ENCODE data around the gene SLC28A1.

SLC28A1 gene

DNA sequence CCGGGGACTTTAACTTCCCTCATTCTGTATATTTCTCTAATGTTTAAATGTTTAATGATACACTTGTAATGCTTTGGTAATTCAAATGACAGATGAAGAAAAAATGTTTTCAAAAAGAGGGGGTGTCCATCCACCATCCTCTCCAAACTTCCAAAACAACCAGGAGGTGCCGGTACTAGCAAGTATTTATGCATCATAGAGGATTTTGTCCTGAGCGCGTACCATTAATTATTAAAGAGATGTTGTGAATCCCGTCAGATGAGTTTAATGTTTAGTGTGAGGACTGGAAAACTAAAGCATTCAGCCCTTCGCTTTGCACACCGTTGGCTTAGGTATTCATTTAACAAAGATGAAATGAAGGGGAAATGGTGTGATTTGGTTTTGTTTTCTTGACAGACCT, 1.3 kb downstream of the SLC28A1 start:
- DNase-seq (ENCODE audit: low read depth in 2 of 3, low spot score in 1 of 3): no peak

DNA sequence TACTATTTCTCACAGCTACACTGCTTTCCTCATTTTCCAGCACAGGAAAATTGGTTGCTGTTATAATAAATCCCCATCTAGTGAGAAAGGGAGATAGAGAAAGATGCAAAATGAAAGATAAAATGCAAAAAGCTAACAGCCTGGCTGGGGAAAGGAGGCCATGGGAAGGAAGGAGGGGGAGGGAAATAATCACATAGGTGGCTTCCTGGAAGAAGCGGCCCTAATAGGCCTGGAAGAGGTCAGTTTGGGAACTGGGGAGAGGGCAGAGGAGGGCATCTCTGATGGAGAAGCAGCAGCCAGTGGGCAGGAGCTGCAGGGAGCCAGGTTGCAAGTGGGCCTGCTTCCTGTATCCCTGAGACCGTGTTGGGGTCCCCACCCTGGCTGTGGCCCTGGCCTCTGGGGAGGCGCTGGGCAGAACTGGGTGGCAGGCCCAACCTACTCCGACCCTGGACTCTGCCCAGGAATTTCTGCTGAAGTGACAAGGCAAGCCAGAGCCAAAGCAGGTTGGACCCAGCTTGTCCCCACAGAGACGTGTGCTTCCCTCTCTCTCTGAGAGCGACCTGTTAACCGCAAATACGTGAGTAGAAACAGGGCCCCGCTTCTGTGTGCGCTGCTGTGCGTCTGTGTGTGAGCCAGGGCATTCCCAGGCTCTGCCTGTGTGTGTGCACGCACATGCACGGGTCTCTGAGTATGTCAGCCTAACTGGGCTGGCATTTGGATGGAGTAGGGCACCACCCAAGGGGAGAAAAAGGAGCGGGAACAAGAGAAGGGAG, 1.9 kb downstream of the SLC28A1 start:
- DNase-seq (ENCODE audit: low read depth in 2 of 3, low spot score in 1 of 3): no peak

DNA sequence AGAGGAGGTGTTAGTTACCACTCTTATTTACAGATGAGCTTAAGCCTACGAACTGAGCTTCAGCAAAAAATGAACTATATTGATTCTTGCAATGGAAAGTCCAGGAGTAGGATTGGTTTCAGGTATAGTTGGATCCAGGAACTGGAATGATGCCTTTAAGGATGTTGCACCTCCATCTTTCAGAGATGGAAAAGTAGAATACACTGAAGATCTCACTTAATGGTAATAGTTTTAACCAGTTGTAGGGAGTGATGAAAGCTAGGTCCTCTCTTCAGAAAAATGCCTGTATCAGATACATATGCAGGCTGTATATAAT, 2.5 kb downstream of the SLC28A1 start:
- DNase-seq (ENCODE audit: low read depth in 2 of 3, low spot score in 1 of 3): no peak

DNA sequence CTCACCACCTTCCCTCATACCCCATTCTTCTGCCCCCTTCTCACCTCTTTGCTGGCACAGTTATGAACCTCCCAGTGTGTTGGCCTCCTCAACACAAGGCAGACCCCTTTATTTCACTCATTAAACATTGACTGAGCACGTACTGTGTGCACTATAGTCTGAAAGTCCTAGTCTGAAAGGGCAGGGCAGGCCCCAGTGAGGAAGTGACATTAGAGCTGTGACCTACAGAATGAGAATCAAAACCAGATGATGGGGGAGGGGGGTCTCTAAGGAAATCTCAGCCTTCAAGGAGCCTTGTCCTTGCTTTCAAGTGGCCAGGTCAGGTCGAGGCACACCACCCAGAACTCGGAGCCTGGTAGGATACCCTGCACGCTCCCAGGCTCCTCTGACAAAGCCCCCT, 3.5 kb downstream of the SLC28A1 start:
- no peak for DNase-seq (ENCODE audit: low read depth in 2 of 3, low spot score in 1 of 3)

DNA sequence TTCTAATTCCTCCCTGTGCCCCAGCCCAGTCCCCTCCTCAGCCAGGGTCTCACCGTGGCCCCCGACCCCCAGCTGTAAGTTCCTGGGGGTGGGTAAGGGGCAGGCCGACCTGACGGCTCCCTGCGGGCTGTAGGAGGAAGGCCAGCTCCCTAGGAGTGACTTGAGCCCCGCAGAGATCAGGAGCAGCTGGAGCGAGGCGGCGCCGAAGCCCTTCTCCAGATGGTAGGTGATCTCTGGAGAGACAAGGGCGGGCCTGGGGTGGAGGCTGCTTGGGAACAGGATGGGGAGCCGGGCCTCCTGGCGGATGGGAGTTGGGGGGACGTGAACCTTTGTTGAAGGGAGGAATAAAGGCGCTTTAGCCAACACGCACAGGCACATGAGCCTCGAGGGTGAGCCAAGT, 4.2 kb downstream of the SLC28A1 start:
- no peak for DNase-seq (ENCODE audit: low read depth in 2 of 3, low spot score in 1 of 3)

DNA sequence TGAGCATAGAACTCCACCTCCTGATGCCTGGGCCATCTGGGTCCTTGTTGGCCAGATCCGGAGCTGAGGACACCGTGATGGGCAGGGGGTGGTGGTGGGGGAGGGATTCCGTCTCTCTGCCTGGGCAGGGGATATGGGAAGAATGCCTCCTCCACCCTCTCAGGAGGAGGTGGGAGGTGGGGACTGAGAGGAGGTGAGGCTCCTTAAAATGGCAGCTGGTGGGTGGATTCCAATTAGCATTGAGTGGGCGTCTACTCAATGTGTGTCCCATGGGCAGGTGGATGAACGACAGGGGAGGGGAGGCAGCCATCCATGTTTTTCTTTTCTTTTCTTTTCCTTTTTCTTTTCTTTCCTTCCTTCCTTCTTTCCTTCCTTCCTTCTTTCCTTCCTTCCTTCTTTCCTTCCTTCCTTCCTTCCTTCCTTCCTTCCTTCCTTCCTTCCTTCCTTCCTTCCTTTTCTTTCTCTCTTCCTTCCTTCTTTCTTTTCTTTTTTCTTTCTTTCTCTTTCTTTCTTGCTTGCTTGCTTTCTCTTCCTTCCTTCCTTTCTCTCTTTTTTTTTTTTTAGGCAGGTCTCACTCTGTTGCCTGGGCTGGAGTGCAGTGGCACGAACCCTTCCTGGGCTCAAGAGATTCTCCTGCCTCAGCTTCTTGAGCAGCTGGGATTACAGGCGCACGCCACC, 5.0 kb downstream of the SLC28A1 start:
- DNase-seq (ENCODE audit: low read depth in 2 of 3, low spot score in 1 of 3): no peak

DNA sequence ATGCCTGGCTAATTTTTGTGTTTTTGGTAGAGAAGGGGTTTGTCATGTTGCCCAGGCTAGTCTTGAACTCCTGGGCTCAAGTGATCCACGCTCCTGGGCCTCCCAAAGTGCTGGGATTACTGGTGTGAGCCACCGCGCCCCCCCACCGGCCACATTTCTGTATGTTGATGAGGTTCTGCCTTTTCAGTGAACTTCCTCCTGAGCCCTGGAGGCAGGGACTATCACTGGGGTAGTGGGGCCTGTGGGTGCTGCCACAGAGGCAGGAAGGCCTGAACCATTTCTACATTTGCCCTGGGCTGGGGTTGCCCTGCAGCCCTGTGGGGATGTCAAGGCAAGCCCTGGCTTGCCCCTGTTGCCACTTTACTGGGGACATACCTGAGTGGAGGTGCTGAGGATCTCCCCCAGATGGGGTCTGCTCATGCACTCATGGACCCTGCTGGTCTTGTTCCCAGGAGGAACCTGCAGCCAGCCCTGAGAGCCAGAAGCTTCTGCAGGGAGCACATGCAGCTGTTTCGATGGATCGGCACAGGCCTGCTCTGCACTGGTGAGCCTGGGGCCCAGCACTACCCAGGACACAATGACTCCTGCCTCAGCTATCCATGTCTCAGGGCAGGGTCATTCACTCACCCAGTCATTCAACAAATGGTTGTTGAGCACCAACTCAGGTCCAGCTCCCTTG, 5.7 kb downstream of the SLC28A1 start:
- no peak for DNase-seq (ENCODE audit: low read depth in 2 of 3, low spot score in 1 of 3)

DNA sequence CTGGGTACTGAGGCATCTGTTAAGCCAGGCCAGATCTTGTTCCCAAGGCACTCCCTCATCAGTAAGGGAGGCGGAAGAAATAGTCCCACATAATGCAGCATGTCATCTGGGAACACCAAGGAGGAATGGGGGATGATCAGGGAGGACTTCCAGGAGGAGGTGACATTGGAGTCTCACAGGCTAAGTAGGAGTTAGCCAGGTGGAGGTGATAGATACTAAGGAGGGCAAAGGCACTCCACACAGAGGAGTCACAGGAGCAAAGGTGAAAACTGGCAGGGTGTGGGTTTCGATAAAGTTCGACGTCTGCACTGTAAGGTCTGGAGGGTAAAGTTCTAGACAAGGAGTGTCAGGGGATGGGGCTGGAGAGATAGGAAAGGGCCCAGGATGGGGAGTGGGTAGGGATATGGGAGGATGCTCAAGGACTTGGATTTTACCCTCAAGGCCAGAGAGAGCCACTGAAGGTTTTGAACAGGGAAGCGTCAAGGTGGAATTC, 6.3 kb downstream of the SLC28A1 start:
- no peak for DNase-seq (ENCODE audit: low read depth in 2 of 3, low spot score in 1 of 3)

DNA sequence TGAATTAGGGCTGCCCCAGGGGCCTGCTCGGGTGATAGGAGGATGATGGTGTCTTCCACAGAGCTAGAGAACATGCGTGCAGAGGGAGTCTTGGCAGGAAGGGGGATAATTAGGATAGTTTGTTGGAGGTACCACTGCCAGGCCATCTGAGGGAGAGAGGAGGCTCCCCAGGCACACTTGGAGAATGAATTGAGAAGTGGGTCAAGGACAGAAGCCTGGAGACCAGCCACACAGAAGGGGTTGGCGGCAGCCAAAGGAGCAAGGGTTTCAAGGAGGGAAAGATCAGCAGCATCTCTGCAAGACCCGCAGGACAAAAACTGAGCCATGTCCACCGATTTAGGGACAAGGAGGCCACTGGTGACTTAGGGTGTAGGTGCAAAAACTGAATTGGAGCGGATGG, 6.9 kb downstream of the SLC28A1 start:
- no peak for DNase-seq (ENCODE audit: low read depth in 2 of 3, low spot score in 1 of 3)

DNA sequence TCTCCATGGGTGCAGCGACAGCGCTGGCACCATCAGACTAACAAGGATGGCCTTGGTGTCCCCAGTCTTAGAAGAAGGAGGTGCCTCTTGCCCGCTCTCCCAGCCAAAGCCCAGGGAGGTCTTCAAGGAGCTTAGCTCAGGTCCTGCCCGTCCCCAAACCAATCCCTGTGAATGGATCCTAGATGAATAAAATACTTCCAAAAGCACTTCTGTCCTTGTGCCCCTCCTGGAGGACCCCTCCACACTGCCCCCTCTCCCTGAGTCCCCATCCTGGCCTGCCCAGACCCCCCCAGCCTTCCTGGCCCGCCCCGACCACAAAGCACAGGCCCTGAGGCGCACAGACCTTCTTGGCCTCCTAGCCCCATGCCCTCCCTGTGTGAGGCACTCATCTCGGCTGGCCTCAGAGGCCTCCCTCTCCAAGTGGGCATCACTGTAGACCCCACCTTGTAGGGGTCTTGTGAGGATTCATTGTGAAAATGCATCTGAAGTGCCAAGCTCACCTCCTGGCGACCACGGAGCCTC, 8.4 kb downstream of the SLC28A1 start:
- DNase-seq (ENCODE audit: low read depth in 2 of 3, low spot score in 1 of 3): no peak

DNA sequence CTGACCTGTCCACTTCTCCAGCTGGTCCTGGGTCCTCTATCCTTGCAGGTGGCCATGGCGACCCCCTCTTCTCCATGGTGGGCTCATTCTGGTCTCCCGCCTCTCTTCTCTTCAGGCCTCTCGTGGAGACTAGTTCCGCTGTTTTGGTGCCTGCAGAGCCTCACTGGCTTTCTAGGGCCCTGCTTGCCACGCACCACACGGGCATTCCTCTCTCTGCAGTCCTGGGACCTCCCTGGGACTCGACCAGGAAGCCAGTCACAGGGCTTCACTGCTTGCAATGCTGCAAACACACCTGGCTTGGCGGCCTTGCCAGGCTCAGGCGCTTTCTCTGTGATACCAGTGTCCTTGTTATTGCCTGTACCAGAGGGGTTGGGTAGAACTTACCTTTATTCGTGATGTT, 9.1 kb downstream of the SLC28A1 start:
- DNase-seq (ENCODE audit: low read depth in 2 of 3, low spot score in 1 of 3): no peak

DNA sequence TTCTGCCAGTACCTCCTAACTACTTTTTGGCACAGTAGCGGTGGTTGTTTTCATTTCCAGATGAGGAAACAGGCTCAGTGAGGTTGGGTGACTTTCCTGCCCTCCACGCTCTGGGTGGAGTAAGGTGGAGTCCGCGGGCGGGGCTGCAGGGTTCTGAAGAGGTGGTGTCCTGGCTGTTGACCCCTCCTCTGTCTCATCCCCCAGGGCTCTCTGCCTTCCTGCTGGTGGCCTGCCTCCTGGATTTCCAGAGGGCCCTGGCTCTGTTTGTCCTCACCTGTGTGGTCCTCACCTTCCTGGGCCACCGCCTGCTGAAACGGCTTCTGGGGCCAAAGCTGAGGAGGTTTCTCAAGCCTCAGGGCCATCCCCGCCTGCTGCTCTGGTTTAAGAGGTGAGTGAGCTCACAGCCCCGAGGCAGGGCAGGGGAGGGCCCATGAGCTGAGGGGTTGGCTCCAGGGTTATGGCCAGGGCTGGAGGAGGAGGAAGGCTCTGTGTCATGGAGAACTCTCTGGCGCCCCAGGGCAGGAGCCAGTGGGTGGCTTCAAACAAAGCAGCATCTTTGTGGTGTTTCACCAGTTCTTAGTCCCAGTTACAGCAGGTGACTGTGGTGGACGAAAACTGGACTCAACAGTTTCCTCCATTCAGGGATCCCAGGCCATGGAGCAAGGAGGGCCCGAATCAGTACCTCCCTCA, 10.4 kb downstream of the SLC28A1 start:
- no peak for DNase-seq (ENCODE audit: low read depth in 2 of 3, low spot score in 1 of 3)

DNA sequence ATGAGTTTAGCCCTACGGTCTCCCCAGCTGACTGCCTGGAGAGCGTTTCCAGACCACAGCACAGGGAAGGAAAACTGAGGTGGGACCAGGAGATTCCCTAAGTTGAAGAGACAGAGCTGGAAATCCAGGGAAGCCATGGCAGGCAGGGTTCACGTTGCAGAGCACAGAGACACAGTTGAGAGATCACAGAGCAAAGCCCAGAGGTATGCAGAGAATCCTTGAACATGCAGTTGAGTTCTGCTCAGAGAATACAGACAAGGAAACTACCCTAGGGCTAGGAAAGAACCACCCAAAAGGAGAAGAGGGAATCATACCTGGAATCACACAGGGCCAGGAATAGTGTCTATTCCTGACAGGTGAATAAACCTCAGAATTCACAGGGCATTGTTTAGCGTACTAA, 14.3 kb downstream of the SLC28A1 start:
- DNase-seq (ENCODE audit: low read depth in 2 of 3, low spot score in 1 of 3): no peak

DNA sequence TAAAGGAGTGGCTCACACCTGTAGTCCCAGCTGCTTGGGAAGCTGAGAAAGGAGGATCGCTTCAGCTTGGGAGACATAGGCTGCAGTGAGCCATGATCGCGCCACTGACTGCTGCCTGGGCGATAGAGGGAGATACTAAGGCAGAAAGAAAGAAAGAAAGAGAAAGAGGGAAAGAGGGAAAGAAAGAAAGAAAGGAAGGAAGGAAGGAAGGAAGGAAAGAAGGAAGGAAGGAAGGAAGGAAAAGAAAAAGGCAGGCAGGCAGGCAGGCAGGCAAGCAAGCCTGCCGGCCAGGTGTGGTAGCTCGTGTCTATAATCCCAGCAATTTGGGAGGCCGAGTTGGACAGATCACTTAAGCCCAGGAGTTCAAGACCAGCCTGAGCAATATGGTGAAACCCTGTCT, 15.3 kb downstream of the SLC28A1 start:
- no peak for DNase-seq (ENCODE audit: low read depth in 2 of 3, low spot score in 1 of 3)

DNA sequence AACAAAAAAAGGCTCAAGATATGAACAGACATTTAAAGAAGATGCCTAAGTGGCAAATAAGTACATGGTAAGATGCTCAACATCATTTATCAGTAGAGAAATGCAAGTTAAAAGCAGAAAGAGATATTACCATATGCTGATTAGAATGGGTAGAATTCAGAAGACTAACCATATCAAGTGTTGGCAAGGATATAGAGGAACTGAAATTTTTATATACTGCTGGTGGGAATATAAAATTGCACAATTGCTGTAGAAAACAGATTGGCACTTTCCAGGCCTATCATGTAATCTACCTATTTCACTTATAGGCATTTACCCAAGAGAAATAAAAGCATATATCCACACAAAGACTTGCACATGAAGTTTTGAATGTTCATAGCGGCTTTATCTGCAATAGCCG, 17.1 kb downstream of the SLC28A1 start:
- no peak for DNase-seq (ENCODE audit: low read depth in 2 of 3, low spot score in 1 of 3)

DNA sequence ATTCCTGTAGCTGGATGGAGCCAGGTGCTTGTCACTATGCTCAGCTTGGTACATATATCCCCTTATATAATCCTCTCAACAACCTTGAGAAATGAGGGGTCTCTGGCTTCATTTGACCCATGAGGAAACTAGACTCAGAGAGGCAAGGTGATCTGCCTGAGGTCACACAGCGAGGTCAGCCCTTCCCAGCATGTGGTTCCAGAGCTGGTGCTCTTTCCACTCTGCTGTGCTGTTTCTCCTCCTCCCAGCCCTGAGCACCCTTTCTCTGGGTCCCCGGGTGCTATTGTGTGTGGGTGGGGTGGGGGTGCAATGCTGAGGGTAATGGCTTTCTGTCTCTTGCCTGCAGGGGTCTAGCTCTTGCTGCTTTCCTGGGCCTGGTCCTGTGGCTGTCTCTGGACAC, 19.3 kb downstream of the SLC28A1 start:
- DNase-seq (ENCODE audit: low read depth in 2 of 3, low spot score in 1 of 3): no peak

DNA sequence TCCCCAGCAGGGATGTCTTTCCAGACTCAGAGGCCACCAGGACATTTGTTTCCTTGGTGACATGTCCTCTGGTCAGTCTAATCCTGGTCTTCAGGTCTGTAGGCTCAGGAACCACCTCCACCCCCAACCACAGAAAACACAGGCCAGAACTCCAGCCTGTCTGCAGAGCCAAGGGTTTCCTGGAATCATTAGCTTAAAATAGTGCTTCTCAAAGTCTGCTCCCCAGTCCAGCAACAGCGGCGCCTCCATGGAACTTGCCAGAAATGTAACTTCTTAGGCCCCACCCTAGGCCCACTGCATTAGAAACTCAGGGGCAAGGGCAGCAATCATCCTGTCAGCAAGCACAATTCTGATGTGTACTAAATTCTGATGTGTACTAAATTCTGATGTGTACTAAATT, 20.0 kb downstream of the SLC28A1 start:
- DNase-seq (ENCODE audit: low read depth in 2 of 3, low spot score in 1 of 3): no peak

DNA sequence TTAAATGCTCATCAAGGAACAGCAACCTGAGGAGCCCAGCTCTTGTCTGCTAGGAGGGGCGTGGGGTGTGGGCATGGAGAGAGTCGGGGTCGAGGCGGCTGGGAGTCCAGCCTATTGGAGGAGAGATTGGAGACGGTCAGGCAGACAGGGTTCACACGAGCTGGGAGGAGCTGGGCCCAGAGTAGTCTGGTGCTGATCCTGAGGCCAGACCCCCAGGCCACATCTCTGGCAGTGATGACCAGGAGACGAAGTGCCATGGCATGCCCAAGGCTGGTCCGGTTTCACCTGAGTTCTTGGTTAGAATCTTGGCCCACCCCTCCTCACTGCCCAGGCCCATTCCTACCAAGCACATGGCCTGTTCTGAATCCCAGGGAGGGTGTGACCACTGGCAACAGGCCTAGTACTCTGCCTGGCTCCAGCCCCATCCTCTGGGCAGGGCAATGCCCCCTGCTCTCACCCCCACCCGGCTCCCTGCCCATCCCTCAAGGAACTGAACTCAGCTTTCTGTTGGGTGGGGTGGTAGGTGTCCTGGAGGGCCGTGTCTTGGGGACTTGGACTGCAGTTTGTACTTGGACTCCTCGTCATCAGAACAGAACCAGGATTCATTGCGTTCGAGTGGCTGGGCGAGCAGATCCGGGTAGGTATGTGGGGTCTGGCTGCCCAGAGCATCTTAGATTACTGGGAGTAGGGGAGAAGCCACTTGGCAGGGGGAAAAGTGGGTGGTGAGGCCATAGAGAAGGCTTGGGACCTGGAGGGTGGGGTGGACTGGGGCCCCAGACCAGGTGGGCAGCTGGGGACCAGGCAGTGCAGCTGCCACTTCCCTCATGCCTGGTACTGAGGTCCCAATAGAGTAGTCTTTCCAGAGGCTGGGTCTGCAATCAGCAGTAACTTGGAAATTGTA, 20.8 kb downstream of the SLC28A1 start:
- DNase-seq (ENCODE audit: low read depth in 2 of 3, low spot score in 1 of 3): no peak

DNA sequence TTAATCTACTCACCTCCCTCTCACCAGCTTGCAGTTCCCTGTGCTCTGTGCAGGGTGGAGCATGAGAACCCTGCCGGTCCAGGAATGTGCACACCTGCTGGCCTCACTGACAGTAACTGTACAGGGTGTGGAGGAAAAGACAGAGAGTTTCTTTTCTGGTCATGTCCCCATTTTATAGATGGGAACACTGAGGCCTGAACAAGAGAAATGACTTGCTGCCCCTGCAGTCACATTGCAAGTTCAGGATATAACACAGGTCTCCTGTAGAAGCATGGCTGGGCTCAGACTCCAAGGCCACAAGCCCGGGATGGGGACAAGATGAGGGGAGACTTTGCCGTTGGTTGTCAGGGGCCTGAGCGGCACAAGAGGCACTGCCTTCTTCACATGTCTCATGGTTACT, 23.3 kb downstream of the SLC28A1 start:
- DNase-seq (ENCODE audit: low read depth in 2 of 3, low spot score in 1 of 3): no peak

DNA sequence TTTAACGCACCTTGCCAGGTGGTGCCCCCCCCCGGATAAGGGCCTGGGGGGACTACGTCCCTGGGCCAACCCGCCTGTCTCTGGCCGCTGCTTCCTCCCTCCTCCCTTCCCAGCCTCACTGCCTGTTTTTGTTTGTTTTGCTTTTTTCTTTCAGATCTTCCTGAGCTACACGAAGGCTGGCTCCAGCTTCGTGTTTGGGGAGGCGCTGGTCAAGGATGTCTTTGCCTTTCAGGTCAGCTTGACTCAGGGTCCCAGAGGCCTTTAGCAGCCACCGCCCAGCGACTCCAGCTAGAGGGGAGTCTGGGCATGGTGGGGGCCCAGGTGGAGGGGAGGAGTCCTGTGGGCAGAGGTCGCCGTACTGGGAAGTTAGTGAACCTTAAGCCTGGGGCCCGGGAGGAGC, 24.1 kb downstream of the SLC28A1 start:
- no peak for DNase-seq (ENCODE audit: low read depth in 2 of 3, low spot score in 1 of 3)

DNA sequence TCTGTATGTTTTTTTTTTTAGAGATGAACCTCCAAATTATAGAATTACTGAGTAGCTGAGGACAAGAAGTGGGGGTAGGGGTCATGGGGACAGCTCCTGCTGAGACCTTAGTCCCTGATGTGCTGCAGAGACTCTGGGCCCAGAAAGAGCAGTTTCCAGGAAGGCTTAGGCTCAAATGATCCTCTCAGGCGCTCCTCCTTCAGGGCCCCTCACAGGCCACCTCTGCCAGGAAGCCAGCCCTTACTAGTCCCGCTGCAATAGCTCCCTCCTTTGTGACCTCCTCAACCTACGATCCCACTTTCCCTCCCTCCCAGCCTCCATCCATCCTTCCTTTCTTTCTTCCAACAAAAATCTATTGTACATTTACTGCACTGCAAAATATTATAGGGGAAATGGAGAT, 24.6 kb downstream of the SLC28A1 start:
- DNase-seq (ENCODE audit: low read depth in 2 of 3, low spot score in 1 of 3): no peak
